HepG2 (cell line): Measurements from ENCODE around the gene CFAP43. TPM values are rescaled to one million over a fixed set of nuclear protein-coding genes. Genes with fewer than 3 reads are reported as not detected.

Experiments used
- AGO1 ChIP-seq: fragments of 200-400 bp; formaldehyde crosslinking; IDR thresholded peaks from 2 replicates; pipeline ENCODE4 v1.6.1; 2017; ENCODE audit warnings: mild to moderate bottlenecking, low read depth, low read length, moderate library complexity; ENCODE audit not compliant: poor library complexity, severe bottlenecking
- CHCHD3 ChIP-seq: sonication (generic); formaldehyde crosslinking; IDR thresholded peaks from 2 replicates; pipeline ENCODE4 v1.8.0; 2022; ENCODE audit warnings: mild to moderate bottlenecking, missing genetic modification reagents, moderate library complexity
- IKZF4 ChIP-seq: sonication (generic); formaldehyde crosslinking; IDR thresholded peaks from 2 replicates; pipeline ENCODE4 v1.5.1; 2020; ENCODE audit warnings: borderline replicate concordance, mild to moderate bottlenecking, low read depth, missing genetic modification reagents; ENCODE audit errors: not compliant biosample characterization
- ZNF292 ChIP-seq: sonication (generic); formaldehyde crosslinking; IDR thresholded peaks from 2 replicates; pipeline ENCODE4 v1.8.1; 2022; ENCODE audit warnings: mild to moderate bottlenecking, low read depth, missing genetic modification reagents, borderline replicate concordance
- ZNF331 ChIP-seq: sonication (generic); formaldehyde crosslinking; IDR thresholded peaks from 2 replicates; pipeline ENCODE4 v1.4.0; 2020; ENCODE audit warnings: missing genetic modification reagents
- ZNF333 ChIP-seq: sonication (generic); formaldehyde crosslinking; IDR thresholded peaks from 2 replicates; pipeline ENCODE4 v1.4.0; 2020; ENCODE audit warnings: mild to moderate bottlenecking, missing genetic modification reagents, borderline replicate concordance
- ZNF503 ChIP-seq: sonication (generic); formaldehyde crosslinking; IDR thresholded peaks from 2 replicates; pipeline ENCODE4 v1.4.0; 2020; ENCODE audit warnings: missing genetic modification reagents
- ZNF552 ChIP-seq: sonication (generic); formaldehyde crosslinking; IDR thresholded peaks from 2 replicates; pipeline ENCODE4 v1.9.0; 2022; ENCODE audit warnings: missing genetic modification reagents, mild to moderate bottlenecking, borderline replicate concordance
- ZNF710 ChIP-seq: sonication (generic); formaldehyde crosslinking; IDR thresholded peaks from 2 replicates; pipeline ENCODE4 v1.5.0; 2020; ENCODE audit warnings: mild to moderate bottlenecking, missing genetic modification reagents, borderline replicate concordance
- ZNF781 ChIP-seq: sonication (generic); formaldehyde crosslinking; IDR thresholded peaks from 2 replicates; pipeline ENCODE4 v1.5.1; 2020; ENCODE audit warnings: borderline replicate concordance, mild to moderate bottlenecking, missing genetic modification reagents; ENCODE audit errors: not compliant biosample characterization
- polyA plus RNA-seq, 8 experiments: library from polyadenylated mRNA; depleted of rRNA in 3 of 8; stranded (reverse) in 7 of 8; unstranded in 1 of 8; fragments of >200 nt; fragmentation: Illumina TruSeq in 4 of 8; extraction: Trizol in 4 of 8; gene quantifications; 2 replicates each; pipeline versions ENCODE4 v1.2.1 to v1.2.3, GENCODE V29; 2011 to 2016; ENCODE audit warnings: low read depth in 4 of 8, missing spikeins in 1 of 8, mixed read lengths in 1 of 8; ENCODE audit not compliant: insufficient read depth in 1 of 8
- total RNA-seq, 5 experiments: library from RNA; depleted of rRNA; stranded (reverse); fragments of >200 nt; fragmentation: Illumina TruSeq; extraction: Trizol; gene quantifications; 2 replicates each; pipeline ENCODE4 v1.2.3, GENCODE V29; 2016; ENCODE audit warnings: low read depth in 1 of 5
- TF ChIP-seq, protein P1 (sequence below): sonication (generic); formaldehyde crosslinking; IDR thresholded peaks from 2 replicates; pipeline ENCODE4 v1.4.0; 2020; ENCODE audit warnings: missing genetic modification reagents, borderline replicate concordance
- TF ChIP-seq, protein P2 (sequence below): sonication (generic); formaldehyde crosslinking; IDR thresholded peaks from 2 replicates; pipeline ENCODE4 v1.4.0; 2020; ENCODE audit warnings: missing genetic modification reagents
- TF ChIP-seq, protein P3 (sequence below): sonication (generic); formaldehyde crosslinking; conservative IDR thresholded peaks from 2 replicates; pipeline ENCODE4 v1.4.0; 2020; ENCODE audit warnings: missing genetic modification reagents

CFAP43 gene
- total and polyA plus RNA-seq, 2 of the 13 experiments (the other 11 are each of a cell fraction or from before 2014, with no cell fraction given): 0.24 to 0.38 TPM

DNA sequence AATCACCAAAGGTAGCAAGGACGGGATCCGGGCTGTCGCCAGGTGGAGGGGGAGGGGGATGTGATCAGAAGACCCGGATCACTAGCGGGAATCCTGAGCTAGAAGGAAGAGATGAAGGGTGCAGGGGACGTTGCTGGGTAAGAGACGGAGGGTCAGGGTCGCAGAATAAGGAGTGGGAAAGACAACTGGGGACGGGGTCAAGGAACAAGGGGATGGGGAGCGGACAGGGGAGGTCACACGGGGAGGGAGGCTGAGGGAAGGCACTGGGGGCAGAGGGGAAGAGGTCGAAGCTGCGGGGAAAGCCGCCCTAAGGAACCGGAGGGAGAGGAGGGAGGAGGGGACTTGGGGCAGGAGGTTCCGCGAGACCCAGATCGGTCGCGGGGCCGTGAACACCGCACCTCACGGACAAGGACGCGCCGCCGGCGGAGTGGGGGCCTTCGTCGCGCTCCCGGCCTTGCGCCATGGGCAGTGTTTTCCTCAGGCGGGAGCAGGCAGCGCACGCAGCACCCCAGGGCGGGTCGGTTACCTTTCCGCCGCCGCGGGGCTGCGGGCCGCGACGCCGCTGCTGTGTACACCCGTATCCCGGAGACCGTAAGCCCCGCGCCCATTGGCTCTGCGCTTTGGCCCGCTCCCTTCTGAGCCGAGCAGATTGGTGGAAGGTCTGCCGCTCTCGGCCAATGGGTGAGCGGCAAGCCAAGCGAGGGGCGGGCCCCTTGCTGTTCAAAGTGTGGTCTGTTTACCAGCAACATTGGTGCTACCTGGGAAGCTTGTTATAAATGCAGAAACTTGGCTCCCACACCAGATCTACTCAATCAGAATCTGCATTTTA, at the start of gene CFAP43 (continued):
- TF ChIP-seq ZNF333 (CRISPR knock-in tag): peak; percentile 57; the same call in 1 of the 2 replicates
- TF ChIP-seq ZNF552 (CRISPR knock-in tag): no peak
- TF ChIP-seq, protein P1, sequence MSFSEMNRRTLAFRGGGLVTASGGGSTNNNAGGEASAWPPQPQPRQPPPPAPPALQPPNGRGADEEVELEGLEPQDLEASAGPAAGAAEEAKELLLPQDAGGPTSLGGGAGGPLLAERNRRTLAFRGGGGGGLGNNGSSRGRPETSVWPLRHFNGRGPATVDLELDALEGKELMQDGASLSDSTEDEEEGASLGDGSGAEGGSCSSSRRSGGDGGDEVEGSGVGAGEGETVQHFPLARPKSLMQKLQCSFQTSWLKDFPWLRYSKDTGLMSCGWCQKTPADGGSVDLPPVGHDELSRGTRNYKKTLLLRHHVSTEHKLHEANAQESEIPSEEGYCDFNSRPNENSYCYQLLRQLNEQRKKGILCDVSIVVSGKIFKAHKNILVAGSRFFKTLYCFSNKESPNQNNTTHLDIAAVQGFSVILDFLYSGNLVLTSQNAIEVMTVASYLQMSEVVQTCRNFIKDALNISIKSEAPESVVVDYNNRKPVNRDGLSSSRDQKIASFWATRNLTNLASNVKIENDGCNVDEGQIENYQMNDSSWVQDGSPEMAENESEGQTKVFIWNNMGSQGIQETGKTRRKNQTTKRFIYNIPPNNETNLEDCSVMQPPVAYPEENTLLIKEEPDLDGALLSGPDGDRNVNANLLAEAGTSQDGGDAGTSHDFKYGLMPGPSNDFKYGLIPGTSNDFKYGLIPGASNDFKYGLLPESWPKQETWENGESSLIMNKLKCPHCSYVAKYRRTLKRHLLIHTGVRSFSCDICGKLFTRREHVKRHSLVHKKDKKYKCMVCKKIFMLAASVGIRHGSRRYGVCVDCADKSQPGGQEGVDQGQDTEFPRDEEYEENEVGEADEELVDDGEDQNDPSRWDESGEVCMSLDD (CRISPR knock-in tag): no peak
- peak; percentile 56 for TF ChIP-seq ZNF781
- no peak for TF ChIP-seq ZNF503 (CRISPR knock-in tag)
- TF ChIP-seq, protein P2, sequence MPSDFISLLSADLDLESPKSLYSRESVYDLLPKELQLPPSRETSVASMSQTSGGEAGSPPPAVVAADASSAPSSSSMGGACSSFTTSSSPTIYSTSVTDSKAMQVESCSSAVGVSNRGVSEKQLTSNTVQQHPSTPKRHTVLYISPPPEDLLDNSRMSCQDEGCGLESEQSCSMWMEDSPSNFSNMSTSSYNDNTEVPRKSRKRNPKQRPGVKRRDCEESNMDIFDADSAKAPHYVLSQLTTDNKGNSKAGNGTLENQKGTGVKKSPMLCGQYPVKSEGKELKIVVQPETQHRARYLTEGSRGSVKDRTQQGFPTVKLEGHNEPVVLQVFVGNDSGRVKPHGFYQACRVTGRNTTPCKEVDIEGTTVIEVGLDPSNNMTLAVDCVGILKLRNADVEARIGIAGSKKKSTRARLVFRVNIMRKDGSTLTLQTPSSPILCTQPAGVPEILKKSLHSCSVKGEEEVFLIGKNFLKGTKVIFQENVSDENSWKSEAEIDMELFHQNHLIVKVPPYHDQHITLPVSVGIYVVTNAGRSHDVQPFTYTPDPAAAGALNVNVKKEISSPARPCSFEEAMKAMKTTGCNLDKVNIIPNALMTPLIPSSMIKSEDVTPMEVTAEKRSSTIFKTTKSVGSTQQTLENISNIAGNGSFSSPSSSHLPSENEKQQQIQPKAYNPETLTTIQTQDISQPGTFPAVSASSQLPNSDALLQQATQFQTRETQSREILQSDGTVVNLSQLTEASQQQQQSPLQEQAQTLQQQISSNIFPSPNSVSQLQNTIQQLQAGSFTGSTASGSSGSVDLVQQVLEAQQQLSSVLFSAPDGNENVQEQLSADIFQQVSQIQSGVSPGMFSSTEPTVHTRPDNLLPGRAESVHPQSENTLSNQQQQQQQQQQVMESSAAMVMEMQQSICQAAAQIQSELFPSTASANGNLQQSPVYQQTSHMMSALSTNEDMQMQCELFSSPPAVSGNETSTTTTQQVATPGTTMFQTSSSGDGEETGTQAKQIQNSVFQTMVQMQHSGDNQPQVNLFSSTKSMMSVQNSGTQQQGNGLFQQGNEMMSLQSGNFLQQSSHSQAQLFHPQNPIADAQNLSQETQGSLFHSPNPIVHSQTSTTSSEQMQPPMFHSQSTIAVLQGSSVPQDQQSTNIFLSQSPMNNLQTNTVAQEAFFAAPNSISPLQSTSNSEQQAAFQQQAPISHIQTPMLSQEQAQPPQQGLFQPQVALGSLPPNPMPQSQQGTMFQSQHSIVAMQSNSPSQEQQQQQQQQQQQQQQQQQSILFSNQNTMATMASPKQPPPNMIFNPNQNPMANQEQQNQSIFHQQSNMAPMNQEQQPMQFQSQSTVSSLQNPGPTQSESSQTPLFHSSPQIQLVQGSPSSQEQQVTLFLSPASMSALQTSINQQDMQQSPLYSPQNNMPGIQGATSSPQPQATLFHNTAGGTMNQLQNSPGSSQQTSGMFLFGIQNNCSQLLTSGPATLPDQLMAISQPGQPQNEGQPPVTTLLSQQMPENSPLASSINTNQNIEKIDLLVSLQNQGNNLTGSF: 0 out of 2 replicates have a peak, but pooled peaks have one; percentile 64
- TF ChIP-seq ZNF710: no peak
- no peak for TF ChIP-seq CHCHD3 (CRISPR knock-in tag)
- TF ChIP-seq AGO1: no peak
- TF ChIP-seq IKZF4 (CRISPR knock-in tag): no peak
- TF ChIP-seq, protein P3, sequence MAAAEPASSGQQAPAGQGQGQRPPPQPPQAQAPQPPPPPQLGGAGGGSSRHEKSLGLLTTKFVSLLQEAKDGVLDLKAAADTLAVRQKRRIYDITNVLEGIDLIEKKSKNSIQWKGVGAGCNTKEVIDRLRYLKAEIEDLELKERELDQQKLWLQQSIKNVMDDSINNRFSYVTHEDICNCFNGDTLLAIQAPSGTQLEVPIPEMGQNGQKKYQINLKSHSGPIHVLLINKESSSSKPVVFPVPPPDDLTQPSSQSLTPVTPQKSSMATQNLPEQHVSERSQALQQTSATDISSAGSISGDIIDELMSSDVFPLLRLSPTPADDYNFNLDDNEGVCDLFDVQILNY (CRISPR knock-in tag): no peak; the same call in 1 of the 2 replicates
- TF ChIP-seq ZNF331 (CRISPR knock-in tag): peak; percentile 42; the same call in 1 of the 2 replicates
- no peak for TF ChIP-seq ZNF292
